Brain microvascular endothelial cell (primary cell): ENCODE measurements around the gene AURKAIP1.

Experiments used
- DNase-seq: peaks from one replicate; pipeline ENCODE4 v3.0.0-alpha.2; 2020
- H3K27ac ChIP-seq: fragments of 250-450 bp; sonication (Bioruptor Pico); 2 replicates; pipeline ENCODE4 v1.5.1; 2020; ENCODE audit warnings: mild to moderate bottlenecking, moderate library complexity
- H3K27me3 ChIP-seq: fragments of 250-450 bp; sonication (Bioruptor Pico); replicated peaks from 2 replicates; pipeline ENCODE4 v1.5.1; 2020; ENCODE audit warnings: mild to moderate bottlenecking
- H3K36me3 ChIP-seq: fragments of 250-450 bp; sonication (Bioruptor Pico); replicated peaks from 2 replicates; pipeline ENCODE4 v1.5.1; 2020; ENCODE audit warnings: mild to moderate bottlenecking
- H3K4me3 ChIP-seq: 2 replicates; pipeline ENCODE4 v1.5.1; 2011; ENCODE audit warnings: low read depth, mild to moderate bottlenecking, control low read depth, low read length, moderate library complexity
- in situ Hi-C: cut with HindIII; loops from 2 replicates; pipeline ENCODE4 v1.10.0; 2017; ENCODE audit warnings: low sequenced_read_pairs, low pct_ligation_motif_present
- TF ChIP-seq, protein P1 (sequence below): IDR thresholded peaks from 2 replicates; pipeline ENCODE4 v1.5.1; 2011; ENCODE audit warnings: low read depth, mild to moderate bottlenecking, moderate library complexity, low read length, control low read depth, inconsistent platforms; ENCODE audit errors: missing control alignments

Gene AURKAIP1

GRCh38 chr1:1356166-1356795 lies 18.7 kb downstream of the AURKAIP1 start:
- in situ Hi-C loops, result no loop called here
- H3K27me3 ChIP-seq, result no peaks in the 10 kb centered on the region

DNA sequence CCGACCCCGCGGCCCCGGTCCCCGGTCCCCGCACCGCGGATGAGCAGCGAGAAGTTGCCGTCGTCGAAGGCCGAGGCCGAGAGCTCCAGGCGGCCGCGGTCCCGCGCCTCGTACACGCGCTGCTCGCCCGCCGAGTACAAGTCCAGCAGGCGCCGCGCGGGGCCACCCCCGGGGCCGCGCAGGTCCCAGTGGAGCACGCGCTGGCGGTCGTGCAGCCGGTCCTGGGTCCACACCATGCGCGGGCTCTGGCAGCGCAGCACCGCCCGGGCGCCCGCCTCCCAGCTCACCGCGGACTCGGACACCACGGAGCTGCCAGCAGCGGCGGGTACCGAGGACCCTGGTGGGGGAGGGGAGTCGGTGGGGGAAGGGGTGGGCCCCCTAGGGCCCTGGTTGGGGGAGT lies 19.6 kb downstream of the AURKAIP1 start:
- Histone ChIP-seq H3K36me3 (peaks cover 8% of the 10 kb centered on the region), H3K27ac (no peak overlapping the region), H3K27me3 (no peaks in the 10 kb centered on the region), H3K4me3 (peak overlapping the region; percentile 26)
- DNase-seq, result no peak
- in situ Hi-C loops, result no loop called here
- TF ChIP-seq, protein P1, sequence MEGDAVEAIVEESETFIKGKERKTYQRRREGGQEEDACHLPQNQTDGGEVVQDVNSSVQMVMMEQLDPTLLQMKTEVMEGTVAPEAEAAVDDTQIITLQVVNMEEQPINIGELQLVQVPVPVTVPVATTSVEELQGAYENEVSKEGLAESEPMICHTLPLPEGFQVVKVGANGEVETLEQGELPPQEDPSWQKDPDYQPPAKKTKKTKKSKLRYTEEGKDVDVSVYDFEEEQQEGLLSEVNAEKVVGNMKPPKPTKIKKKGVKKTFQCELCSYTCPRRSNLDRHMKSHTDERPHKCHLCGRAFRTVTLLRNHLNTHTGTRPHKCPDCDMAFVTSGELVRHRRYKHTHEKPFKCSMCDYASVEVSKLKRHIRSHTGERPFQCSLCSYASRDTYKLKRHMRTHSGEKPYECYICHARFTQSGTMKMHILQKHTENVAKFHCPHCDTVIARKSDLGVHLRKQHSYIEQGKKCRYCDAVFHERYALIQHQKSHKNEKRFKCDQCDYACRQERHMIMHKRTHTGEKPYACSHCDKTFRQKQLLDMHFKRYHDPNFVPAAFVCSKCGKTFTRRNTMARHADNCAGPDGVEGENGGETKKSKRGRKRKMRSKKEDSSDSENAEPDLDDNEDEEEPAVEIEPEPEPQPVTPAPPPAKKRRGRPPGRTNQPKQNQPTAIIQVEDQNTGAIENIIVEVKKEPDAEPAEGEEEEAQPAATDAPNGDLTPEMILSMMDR, result no peak

More at GRCh38 chr1:1356166-1356795, 18.7 kb downstream of the AURKAIP1 start:
- H3K27ac ChIP-seq, result no peak overlapping the region
- TF ChIP-seq, protein P1, result no peak
- H3K36me3 ChIP-seq, result peaks cover 8% of the 10 kb centered on the region
- peak overlapping the region; percentile 72 for H3K4me3 ChIP-seq
- DNase-seq, result no peak

DNA sequence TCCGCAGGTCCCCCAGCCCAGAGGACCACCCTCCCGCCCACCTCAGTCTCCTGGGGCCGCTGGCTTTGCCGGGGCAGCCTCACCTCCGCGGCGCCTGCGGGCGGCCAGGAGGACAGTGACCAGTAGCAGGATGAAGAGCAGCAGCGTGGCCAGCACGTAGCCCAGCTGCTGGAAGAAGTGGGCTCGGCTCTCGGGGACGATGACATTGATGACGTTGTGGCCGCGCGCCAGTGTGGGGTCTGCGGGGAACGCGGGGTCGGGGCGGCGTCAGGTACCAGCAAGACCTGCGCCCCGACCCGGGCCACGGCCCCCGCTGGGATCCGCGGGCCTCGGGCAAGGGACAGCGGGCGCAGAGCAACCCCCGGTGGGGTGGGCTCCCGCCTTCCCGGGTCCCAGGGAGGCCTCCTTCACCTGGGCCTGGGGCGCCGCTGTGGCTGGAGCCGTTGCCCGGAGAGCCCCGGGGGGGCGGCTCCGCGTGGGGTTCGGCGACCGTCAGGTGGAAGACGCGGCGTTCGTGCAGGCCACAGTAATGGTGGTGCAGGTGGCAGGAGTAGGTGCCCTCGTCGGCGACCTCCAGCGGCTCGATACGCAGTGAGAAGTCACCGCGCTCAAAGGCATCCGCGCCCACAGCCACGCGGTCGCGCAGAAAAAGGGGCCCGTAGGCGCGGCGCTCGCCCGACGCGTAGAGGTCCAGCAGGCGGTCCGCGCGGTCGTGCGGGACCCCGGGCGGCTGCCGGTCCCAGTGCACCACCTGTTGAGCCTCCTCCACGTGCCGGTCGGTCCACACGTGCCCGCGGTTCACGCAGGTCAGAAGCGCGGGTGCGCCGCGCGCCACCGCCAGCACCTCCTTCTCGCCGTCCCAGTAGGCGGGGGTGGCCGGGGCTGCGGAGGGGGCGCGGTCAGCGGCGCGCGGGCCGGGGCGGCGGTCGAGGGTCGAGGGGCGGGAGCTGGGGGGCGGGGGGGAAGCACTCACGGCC lies 20.4 kb downstream of the AURKAIP1 start:
- no peak overlapping the region for H3K27ac ChIP-seq
- H3K4me3 ChIP-seq, result no peak overlapping the region
- H3K36me3 ChIP-seq, result peaks cover 8% of the 10 kb centered on the region
- in situ Hi-C loops, result no loop called here
- no peaks in the 10 kb centered on the region for H3K27me3 ChIP-seq
- TF ChIP-seq, protein P1, result no peak
- no peak for DNase-seq

DNA sequence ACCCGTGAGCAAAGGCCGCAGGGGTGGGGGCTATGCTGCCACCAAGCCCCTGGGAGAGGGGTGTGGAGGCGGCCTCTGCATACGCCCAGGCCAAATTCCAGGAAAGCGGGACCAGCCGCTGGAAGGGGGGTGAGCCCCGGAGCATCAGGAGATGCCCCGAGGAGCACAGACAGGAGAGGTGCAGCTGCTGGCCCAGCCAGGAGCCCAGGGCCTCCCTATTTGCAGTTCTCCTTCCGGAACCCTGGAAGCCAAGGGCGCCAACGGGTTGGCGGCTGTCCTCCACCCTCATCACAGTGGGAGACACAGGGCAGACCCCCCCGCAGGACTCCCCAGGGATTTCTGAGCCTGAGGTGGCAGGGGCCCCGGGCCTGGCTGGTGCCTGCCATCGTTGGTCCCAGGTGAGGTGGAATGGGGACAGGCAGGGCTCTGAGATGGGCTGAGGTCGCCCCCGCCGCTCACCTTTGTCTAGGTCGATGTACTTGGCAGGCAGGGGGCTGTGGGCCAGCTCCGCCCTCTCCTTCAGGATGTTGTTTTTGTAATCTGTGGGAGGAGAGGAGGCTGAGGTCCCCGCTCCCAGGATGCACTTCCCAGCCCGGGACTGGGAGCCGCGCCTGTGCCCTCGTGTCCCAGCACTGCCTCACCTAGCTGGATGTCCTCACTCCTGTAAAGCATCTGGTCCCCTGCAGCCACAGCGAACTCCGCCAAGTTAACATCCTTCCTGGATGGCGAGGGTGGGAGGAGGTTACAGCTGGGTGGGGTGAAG lies 21.4 kb downstream of the AURKAIP1 start:
- Histone ChIP-seq H3K36me3 (peaks cover 8% of the 10 kb centered on the region), H3K4me3 (no peak overlapping the region), H3K27me3 (no peaks in the 10 kb centered on the region), H3K27ac (no peak overlapping the region)
- in situ Hi-C loops, result no loop called here
- TF ChIP-seq, protein P1, result no peak
- DNase-seq, result no peak

GRCh38 chr1:1352786-1353388 lies 22.1 kb downstream of the AURKAIP1 start:
- Histone ChIP-seq H3K4me3 (no peak overlapping the region), H3K27me3 (no peaks in the 10 kb centered on the region), H3K27ac (no peak overlapping the region), H3K36me3 (peaks cover 8% of the 10 kb centered on the region)
- TF ChIP-seq, protein P1, result no peak
- in situ Hi-C loops, result no loop called here
- no peak for DNase-seq
